RPMI8226 (cell line): ENCODE measurements around the gene CD109.
"Not testable (repeated sequence)": the region's sequence is repeated elsewhere in the genome, so short reads cannot be mapped to it uniquely, and the experiment has no call there.

ENCODE experiments used
- DNase-seq: peaks from one replicate; pipeline ENCODE4 v3.0.0-alpha.2; 2015

CD109 gene

DNA sequence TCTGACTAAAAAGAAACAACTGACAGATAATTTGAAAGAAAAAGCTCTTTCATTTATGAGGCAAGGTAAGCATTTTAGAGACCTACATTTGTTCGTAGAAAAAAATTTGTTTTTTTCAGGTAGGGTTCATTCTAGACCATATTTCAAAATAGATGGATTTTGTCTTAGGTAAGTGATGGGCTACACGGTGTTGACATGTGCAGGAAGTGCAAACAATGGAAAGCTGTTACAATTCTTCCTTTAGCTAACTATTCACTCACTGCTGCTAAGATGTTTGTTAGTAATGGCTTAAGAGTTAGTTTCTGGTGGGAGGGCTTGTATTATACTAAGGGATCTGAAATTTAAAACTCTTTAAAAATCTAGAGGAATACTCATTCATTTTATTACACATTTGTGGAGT, 96.7 kb downstream of the CD109 start:
- DNase-seq, result no peak

- no peak for DNase-seq
Measured at GRCh38 chr6:73796881-73797280, 100.9 kb downstream of the CD109 start.

DNA sequence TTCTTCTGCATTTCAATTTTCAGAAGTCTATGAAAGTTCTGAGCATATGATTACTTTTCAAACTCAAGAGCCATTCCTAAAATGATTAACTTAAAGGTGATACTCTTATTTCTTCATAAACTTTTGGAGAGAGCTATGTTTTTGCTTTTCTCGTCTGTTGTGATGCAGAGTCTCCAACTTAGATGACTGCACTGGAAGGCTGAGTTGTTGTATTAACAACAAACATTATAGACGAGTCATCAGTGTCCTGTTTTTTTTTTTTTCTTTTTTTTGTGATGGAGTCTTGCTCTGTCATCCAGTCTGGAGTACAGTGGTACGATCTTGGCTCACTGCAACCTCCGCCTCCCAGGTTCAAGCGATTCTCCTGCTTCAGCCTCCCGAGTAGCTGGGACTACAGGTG, 101.9 kb downstream of the CD109 start:
- DNase-seq, result no peak

DNA sequence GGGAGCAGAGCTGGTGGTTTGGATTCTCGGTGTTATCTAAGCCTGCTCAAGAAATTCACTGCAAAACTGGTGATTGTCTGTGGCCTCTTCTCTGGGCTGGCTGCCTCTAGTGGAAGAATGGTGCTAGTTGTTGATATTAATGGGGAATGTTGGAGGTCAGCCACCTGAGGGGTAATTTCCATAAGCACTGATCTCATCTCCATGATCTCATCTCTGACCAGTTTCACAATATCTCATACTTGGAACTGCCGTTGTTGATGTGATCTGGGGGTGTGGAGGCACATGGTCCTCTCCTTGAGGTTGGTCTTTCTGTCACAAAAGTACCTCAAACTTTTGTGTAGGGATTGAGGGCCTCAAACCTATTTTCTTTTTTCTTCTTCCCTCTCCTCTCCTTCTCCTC, 102.6 kb downstream of the CD109 start:
- DNase-seq, result peak; percentile 51

DNA sequence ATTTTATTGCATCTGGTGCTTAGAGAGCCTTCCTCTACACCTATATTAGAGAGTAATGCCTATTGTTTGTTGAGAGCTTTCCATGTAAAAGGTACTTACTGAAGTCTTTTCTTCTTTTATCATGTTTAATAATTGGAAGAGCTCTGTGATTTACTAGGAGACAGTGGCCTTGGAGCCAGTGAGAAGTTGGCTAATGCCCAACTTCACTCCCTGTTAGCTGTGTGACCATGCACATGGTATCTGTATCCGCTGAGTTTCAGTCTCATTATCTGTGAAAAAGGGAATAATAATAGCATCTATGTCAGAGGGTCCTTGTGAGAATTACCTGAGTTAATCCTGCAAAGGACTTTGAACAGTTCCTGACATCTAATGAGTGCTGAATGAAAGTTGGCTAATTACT, 105.0 kb downstream of the CD109 start:
- no peak for DNase-seq

- no peak for DNase-seq
Measured at GRCh38 chr6:73801652-73802268, 105.8 kb downstream of the CD109 start.

GRCh38 chr6:73802366-73802765, 106.4 kb downstream of the CD109 start:
- no peak for DNase-seq

GRCh38 chr6:73803562-73804241, 107.7 kb downstream of the CD109 start:
- peak; percentile 57 for DNase-seq

- DNase-seq, result not testable (repeated sequence)
Measured at GRCh38 chr6:73805221-73805620, 109.2 kb downstream of the CD109 start.

- not testable (repeated sequence) for DNase-seq
Measured at GRCh38 chr6:73805982-73806381, 110.0 kb downstream of the CD109 start.

DNA sequence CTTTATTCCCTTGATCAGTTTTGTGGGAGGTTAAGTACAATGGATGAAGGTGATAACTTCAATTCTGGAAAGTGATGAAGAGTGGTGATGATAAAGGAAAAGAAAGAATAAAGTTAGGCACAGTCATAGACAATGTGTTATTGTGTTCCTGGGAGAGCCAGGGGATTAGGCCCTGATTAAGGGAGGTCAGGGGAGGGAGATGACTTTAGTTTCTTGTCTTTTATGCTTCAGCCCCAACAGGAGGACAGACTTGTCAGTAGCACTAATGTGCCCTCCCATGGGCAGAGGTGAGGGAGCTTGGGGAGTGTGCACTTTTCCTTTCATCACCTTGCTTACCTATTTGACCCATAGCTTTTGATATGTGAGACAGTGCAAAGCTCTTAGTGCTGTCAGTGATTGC, 115.7 kb downstream of the CD109 start:
- DNase-seq, result no peak

- DNase-seq, result peak; percentile 64
Measured at GRCh38 chr6:73817253-73817652, 121.2 kb downstream of the CD109 start.

- DNase-seq, result no peak
Measured at GRCh38 chr6:73823046-73823735, 127.2 kb downstream of the CD109 start.

- no peak for DNase-seq
Measured at GRCh38 chr6:73823832-73824231, 127.8 kb downstream of the CD109 start.

DNA sequence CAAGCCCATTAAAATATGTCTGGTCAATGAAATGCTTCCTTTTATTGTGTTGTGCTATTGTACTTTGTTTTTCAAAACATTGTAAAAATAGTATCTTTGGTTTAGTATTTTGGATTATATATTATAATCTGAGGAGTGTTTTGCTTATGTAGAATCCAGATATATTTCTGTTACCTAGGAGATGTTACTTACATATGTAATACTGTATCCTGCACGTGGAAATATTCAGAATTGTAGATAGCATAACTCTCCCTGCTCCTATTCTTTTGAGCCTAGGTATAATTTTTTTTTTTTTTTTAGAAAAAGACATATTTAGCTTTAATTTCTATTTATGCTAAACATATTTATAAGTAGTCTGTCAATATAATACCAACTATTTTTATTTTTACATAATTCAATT, 130.6 kb downstream of the CD109 start:
- no peak for DNase-seq

DNA sequence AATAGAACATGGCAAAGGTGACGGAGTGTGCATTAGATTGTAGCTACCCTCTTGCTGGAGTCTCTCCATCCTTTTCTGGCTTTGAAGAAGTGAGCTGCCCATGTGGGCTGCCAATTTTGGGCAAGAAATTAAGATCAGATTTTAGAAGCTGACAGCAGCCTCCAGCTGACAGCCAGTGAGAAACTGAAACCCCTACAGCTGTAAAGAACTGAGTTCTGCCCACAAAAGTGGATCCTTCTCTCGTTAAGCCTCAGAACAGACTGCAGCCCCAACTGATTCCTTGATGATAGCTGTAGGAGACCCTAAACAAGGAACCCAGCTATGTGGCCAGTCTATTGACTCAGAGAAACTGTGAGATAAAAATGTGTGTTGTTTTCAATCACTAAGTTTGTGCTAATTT, 134.1 kb downstream of the CD109 start:
- no peak for DNase-seq

- DNase-seq, result no peak
Measured at GRCh38 chr6:73832313-73832712, 136.3 kb downstream of the CD109 start.

DNA sequence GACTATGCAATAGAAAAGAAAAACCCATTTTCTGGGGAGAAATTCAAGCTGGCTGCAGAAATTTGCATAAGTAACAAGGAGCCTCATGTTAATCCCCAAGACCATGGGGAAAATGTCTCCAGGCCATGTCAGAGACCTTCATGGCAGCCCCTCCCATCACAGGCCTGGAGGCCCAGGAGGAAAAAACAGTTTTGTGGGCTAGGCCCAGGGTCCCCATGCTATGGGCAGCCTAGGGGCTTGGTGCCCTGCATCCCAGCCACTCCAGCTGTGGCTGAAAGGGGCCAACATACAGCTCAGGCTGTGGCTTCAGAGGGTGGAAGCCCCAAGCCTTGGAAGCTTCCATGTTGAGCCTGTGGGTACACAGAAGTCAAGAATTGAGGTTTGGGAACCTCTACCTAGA, 148.7 kb downstream of the CD109 start:
- not testable (repeated sequence) for DNase-seq

DNA sequence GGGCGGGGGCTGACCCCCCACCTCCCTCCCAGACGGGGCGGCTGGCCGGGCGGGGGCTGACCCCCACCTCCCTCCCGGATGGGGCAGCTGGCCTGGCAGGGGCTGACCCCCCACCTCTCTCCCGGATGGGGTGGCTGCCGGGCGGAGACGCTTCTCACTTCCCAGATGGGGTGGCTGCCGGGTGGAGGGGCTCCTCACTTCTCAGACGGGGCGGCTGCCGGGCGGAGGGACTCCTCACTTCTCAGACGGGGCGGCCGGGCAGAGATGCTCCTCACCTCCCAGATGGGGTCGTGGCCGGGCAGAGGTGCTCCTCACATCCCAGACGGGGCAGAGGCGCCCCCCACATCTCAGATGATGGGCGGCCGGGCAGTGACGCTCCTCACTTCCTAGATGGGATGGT, 155.0 kb downstream of the CD109 start:
- DNase-seq, result not testable (repeated sequence)

GRCh38 chr6:73854998-73855718, 159.2 kb downstream of the CD109 start:
- peak; percentile 89 for DNase-seq

DNA sequence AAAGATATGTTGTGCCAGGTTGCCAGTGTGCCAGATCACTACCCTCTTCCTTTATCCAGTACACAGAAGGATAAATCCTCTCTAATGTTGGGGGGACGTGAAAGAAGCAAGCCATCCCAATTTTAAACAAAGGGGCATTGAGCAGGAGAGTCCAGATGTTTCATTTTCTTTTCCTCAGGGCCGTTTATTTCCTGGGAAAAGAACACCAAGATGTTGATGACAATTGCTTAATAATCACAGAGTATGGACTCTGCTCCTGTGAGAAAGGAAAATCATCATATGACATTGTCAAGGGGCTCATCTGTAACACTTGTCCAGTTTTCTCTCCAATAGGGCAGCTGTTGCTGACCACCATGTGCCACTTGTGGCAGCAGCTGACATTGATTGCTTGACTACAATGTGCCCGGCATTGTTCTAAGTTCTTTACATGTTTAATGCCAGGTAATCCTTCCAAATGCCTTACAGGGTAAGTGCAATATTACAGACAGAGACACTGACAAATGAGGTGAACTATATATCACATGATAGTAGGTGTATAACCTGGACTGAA, 161.4 kb downstream of the CD109 start:
- DNase-seq, result no peak

GRCh38 chr6:73858376-73858775, 162.4 kb downstream of the CD109 start:
- no peak for DNase-seq

DNA sequence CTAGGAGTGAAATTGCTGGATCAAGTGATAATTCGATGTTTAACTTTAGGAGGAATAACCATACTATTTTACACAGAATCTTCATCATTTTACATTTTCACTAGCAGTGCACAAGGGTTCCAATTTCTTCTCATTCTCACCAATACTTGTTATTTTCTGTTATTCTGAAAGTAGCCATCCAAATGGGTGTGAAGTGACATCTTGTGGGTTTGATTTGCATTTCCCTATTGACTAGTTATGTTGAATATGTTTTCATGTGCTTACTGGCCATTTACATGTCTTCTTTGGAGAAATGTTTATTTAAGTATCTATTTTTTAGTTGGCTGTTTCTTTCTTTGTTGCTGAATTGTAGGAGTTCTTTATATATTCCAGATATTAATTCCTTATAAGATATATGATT, 164.3 kb downstream of the CD109 start:
- no peak for DNase-seq
